ENCODE measurements around the gene SPEF2. TPM values are rescaled to one million over a fixed set of nuclear protein-coding genes. Genes with fewer than 3 reads are reported as not detected.
A peak's percentile ranks its signal among the peaks of the same experiment; 100 is the strongest.

The SPEF2 gene
- total and polyA plus RNA-seq, 7 donors, result 0.13 to 0.71 (median 0.56) TPM

- 64 to 79% (median 72%) methylated on average over 6 of the region's 6 CpGs for WGBS, 3 donors
- no peak for ATAC-seq
- H3K36me3 ChIP-seq (ENCODE audit: insufficient read depth in 1 of 2, low read depth in 1 of 2), result no peaks in the 10 kb centered on the region
- H3K9me3 ChIP-seq, result no peaks in the 10 kb centered on the region
- TF ChIP-seq CTCF (IDR thresholded peaks at IDR 0.05), result no peak
- intact Hi-C loops (cut with DNase I), result no loop called here
- no peaks in the 10 kb centered on the region for H3K27me3 ChIP-seq (ENCODE audit: insufficient read depth in 3 of 3, low read length in 2 of 3)
- H3K4me1 ChIP-seq, result no peaks in the 10 kb centered on the region
- no peak overlapping the region for H3K27ac ChIP-seq
- no peak overlapping the region for H3K4me3 ChIP-seq
- DNase-seq, result no peak
Observed at GRCh38 chr5:35773967-35774366, 156.3 kb downstream of the SPEF2 start.

- H3K36me3 ChIP-seq (ENCODE audit: insufficient read depth in 1 of 2, low read depth in 1 of 2), result no peaks in the 10 kb centered on the region
- H3K27me3 ChIP-seq (ENCODE audit: insufficient read depth in 3 of 3, low read length in 2 of 3), result no peaks in the 10 kb centered on the region
- no peaks in the 10 kb centered on the region for H3K9me3 ChIP-seq
- no peak overlapping the region for H3K27ac ChIP-seq
- no peak for TF ChIP-seq CTCF (IDR thresholded peaks at IDR 0.05)
- DNase-seq (no peak), ATAC-seq (no peak)
- no peaks in the 10 kb centered on the region for H3K4me1 ChIP-seq
- intact Hi-C loops (cut with DNase I), result loop anchor here (2.0 to 5.0 kb wide), 2 partner anchors 150 to 151 kb away; no protein-coding TSS in a partner anchor
- no peak overlapping the region for H3K4me3 ChIP-seq
Observed at GRCh38 chr5:35776757-35777156, 159.1 kb downstream of the SPEF2 start.

GRCh38 chr5:35777358-35778087, 159.9 kb downstream of the SPEF2 start:
- peak; percentile 49 for TF ChIP-seq CTCF (IDR thresholded peaks at IDR 0.05)
- Histone ChIP-seq H3K4me1 (no peaks in the 10 kb centered on the region), H3K36me3 (ENCODE audit: insufficient read depth in 1 of 2, low read depth in 1 of 2) (no peaks in the 10 kb centered on the region), H3K9me3 (no peaks in the 10 kb centered on the region), H3K27ac (no peak overlapping the region), H3K4me3 (no peak overlapping the region), H3K27me3 (ENCODE audit: insufficient read depth in 3 of 3, low read length in 2 of 3) (no peaks in the 10 kb centered on the region)
- no peak for ATAC-seq
- intact Hi-C loops (cut with DNase I), result loop anchor here (2.0 to 5.0 kb wide), 2 partner anchors 149 to 150 kb away; no protein-coding TSS in a partner anchor
- peak in 1 of 2 donors; percentile 26 for DNase-seq
- 27 to 35% (median 27%) methylated on average over 9 of the region's 9 CpGs for WGBS, 3 donors

GRCh38 chr5:35778259-35778769, 160.7 kb downstream of the SPEF2 start:
- 85 to 89% (median 86%) methylated on average over 3 of the region's 3 CpGs for WGBS, 3 donors
- no peak for TF ChIP-seq CTCF (IDR thresholded peaks at IDR 0.05)
- Histone ChIP-seq H3K4me3 (no peak overlapping the region), H3K9me3 (no peaks in the 10 kb centered on the region), H3K4me1 (no peaks in the 10 kb centered on the region), H3K36me3 (ENCODE audit: insufficient read depth in 1 of 2, low read depth in 1 of 2) (no peaks in the 10 kb centered on the region), H3K27me3 (ENCODE audit: insufficient read depth in 3 of 3, low read length in 2 of 3) (no peaks in the 10 kb centered on the region), H3K27ac (no peak overlapping the region)
- intact Hi-C loops (cut with DNase I), result loop anchor here in 1 of 2 donors (5.0 kb wide), 1 partner anchor 149 kb away; no protein-coding TSS in a partner anchor
- DNase-seq (no peak), ATAC-seq (no peak)

All from psoas muscle (tissue), 8 donors.